ENCODE results near the gene NFATC2.

NFATC2 gene

GRCh38 chr20:51404297-51405060, 138.0 kb downstream of the NFATC2 start:
- DNase-seq, result no peak

- no peak for DNase-seq
Observed at GRCh38 chr20:51403466-51404220, 138.9 kb downstream of the NFATC2 start.

DNA sequence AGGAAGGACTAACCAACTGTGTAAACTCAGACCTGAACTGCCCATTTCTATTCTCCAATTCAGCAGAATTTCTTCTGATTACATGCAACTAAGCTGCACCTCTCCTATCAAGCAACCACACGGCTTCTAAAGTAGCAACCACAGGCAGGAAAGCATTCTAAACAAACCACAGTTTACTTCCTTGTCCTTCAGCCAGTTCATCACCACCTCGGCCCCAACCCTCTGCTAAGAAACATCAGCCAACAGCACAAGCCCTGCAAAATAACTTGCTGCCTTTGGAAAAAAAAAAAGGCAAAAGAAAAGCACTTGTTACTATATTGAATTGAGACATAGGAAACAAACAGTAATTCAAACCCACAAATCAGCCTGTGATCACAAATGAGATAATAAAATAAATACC, 140.3 kb downstream of the NFATC2 start:
- no peak for DNase-seq

DNA sequence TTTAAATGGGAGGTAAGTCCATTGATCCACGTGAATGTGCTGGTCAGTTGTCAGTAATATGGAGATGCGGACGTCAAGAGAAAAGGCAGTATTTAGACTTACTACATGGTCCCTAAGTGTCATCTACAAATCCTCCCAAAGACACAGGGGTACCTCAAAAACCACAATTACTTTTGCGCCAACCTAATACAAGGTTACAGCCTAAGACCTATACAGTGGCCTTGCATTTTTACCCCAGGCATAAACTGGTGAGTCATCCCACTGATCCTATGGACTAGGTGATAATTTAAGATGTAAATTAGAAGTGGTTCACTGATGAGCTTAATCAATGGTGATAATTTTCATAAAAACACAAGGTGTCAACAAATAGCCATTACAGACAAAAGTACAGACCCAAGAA, 141.0 kb downstream of the NFATC2 start:
- no peak for DNase-seq

- no peak for DNase-seq
Observed at GRCh38 chr20:51400051-51400926, 142.2 kb downstream of the NFATC2 start.

DNA sequence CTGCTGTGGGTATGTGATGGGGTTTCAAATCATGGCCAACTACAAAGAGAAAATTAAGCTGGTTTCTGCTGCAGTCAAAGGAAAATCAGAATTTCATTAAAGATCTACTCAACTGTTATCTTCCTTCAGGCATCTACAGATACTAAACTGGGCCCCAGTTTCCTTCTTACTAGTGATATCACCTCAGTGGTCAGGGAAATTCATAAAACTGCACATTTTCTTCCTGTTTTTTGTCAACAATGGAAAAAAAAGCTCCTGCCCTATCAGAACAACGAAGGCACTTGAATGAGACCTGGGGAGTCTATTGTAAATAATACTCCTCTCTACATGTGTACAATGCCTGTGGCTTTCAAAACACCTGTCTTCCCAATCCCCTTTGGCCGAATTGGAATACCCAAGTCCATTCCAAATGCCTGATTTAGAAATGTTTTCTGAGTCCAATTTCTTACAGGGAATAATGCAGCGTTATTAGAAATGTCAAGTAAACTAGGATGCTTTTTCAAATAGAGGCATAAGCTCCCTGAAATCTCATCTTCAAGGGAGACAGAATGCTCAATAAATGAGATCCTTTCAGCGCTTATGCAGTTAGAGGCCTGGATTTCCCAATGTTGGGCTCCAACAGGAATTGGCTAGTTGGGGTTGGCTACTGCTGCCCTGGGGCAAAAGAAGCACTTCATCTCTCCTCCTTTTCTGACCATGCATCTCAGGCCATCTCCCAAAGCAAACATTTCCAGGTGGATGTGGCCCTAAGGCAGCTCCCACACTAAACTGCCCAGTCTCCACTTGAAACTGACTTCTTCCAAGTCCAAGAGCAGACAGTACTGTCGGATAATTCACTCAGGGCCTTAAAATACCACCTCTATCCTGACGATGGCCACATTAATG, 143.3 kb downstream of the NFATC2 start:
- DNase-seq, result no peak

GRCh38 chr20:51398552-51398951, 144.0 kb downstream of the NFATC2 start:
- no peak for DNase-seq

DNA sequence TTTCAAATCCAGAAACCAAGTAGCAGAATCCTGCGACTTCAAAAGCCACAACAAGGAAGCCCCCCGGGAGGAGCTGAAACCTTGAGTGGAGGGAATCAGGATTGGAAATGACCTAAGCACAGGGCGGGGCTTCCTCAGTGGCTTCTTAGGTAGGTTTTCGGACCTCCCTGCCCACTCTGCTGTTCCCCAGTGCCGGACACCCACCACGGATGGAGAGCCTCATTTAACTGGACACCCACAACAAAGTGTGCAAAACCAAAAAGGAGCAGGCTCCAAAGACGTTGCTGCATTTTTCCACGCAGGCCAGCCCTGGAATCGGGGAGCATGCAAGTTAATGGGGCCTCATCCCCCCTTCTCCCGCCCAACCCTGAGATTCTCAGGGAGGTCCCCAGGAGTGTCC, 144.4 kb downstream of the NFATC2 start:
- no peak for DNase-seq

- DNase-seq, result no peak
Observed at GRCh38 chr20:51397137-51397536, 145.4 kb downstream of the NFATC2 start.

DNA sequence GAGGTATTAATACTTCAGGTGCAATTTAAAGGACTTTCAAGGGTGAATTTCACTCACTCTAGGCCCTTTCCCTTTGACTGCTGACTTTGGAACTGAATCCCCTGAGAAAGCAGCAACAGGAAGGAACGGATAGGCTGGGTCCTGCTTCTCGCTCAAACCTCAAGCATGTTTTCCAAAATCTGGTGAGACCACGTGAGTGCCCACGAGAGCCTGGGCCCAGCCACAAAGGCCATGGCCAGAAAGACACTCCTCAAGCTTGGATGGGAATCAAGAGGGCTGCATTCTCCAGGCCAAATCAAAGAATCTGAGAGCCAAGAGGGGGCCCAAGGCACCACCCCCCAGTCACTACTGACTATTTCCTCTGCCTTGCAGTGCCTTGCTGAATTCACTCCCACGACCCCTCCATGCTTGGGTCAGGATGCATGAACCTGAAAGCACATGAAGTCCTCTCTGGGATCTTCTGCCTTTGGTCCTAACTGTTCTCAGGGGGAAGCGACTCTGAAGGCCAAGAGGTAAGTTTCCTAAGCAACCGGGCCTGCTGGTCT, 146.1 kb downstream of the NFATC2 start:
- no peak for DNase-seq

GRCh38 chr20:51394706-51395105, 147.8 kb downstream of the NFATC2 start:
- DNase-seq, result no peak

DNA sequence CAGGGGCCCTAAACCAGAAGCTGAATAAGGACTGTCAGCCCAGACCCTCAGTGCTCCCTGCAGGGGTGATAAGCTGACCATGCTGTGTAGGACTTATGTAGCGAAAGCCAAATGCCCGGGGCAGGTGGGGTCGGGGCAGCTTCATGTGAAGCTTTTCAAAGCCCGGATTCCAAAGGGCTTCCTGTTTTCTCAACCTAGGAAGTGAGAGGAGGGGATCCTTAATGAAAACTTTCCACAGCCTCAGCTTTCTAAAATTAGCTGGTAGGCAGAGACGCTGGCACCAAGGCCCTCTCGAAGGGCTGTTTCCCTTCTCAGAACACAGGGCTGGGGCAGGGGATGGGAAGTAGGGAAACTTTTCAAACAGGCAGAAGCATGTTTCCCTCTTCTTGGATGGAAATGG, 148.9 kb downstream of the NFATC2 start:
- DNase-seq, result no peak

DNA sequence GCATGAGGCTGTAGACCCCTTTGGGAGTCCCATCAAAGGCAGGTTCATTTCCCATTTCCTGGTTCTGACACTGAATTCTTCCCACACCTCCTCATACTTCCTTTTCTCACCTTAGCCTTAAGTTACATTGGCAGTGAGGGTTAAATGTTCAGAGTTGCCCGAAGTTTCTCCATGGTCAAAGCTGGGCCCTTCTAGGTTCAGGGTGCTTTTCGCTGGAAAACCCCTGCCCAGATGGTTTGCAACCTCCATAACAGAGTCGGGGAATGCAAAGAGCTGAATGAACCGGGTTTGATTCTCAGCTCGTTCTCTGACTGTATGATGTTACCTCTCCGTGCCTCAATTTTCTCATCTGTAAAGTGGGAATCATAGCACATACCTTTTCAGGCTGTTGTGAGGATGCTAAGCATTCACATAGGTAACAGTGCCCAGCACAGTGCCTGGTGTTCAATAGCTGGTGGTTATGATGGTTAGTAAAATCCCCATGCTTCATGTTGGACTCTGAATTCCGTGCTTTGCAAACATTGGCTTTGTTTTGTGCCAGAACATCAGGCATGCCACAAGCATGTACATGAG, 149.8 kb downstream of the NFATC2 start:
- DNase-seq, result no peak

DNA sequence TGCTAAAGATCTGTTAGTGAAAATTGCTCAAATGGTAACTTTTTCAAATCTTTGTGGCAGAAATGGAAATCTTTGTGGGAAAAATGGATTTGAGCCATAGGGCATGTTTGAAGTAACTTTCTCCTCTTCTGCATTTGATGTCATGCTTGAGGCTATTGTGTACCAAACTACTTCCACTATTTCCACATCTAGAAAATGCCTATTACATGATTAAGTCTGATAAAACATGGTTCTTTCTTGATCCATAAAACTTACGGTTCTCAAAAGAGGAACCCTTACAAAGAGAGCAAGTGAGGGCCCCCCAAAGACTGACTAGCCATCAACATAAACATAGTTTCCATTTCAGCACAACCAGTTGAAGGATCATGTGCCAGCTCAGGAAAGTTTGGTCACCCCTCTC, 150.6 kb downstream of the NFATC2 start:
- DNase-seq, result no peak

- DNase-seq, result no peak
Observed at GRCh38 chr20:51389543-51390264, 152.8 kb downstream of the NFATC2 start.

GRCh38 chr20:51388756-51389542, 153.6 kb downstream of the NFATC2 start:
- no peak for DNase-seq

GRCh38 chr20:51388227-51388626, 154.3 kb downstream of the NFATC2 start:
- DNase-seq, result no peak

GRCh38 chr20:51387125-51387875, 155.2 kb downstream of the NFATC2 start:
- DNase-seq, result no peak

DNA sequence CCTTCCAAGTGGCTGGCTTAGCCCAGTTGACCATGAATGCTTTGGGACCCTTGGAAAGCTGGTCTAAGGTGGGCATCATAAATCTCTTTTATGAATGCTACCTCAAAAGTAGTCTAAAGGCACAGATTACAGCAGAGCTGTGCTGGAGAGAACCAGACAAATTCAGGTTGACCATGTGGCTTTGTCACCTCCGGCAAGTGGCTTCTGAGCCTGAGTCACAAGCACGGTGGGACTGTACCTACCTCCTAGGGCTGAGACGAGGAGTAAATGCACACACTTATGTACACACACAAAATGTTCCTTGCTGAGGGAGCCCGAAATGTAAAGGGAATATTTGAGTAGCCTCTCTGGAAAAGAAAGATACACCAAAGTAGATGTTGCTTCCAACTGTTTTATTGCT, 155.9 kb downstream of the NFATC2 start:
- DNase-seq, result no peak

Measured in NCI-H510A treated with DMSO at 0.1 percent for 48 hours (cell line).